ENCODE results near the gene TBC1D2B. TPM values are rescaled to one million over a fixed set of nuclear protein-coding genes. Genes with fewer than 3 reads are reported as not detected.

TBC1D2B gene
- total RNA-seq, 1 experiment from 2014 or later, result 18.3 TPM

DNA sequence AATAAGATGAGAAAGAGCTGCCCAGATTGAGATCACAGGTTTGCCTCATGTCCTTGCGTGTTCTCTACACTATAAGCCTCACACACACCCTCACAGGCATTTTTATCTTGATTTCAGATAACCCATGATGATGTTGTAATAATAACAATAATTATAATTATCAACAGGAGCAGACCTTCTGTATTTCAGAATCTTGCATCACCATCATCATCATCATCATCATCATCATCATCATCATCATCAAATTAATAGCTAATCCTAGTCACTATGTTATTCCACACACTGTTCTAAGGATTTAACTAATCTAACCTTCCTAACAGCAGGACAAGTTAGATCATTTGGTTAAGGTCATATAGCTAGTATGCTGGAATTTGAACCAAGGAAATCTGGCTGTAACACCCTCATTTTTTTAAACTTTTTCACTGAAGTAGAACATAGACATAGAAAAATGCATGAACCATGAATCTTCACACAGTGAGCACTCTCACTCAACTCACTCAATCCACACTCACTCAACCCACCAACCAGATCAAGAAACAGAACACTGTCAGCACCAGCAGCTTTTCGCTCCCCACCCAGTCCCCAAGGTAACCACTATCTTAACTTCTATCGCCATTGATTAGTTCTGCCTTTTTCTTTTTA, 13.0 kb upstream of the TBC1D2B start (continued):
- TF ChIP-seq, protein P1, sequence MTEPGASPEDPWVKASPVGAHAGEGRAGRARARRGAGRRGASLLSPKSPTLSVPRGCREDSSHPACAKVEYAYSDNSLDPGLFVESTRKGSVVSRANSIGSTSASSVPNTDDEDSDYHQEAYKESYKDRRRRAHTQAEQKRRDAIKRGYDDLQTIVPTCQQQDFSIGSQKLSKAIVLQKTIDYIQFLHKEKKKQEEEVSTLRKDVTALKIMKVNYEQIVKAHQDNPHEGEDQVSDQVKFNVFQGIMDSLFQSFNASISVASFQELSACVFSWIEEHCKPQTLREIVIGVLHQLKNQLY (CRISPR knock-in tag; IDR thresholded peaks at IDR 0.05), result no peak
- TF ChIP-seq, protein P2, sequence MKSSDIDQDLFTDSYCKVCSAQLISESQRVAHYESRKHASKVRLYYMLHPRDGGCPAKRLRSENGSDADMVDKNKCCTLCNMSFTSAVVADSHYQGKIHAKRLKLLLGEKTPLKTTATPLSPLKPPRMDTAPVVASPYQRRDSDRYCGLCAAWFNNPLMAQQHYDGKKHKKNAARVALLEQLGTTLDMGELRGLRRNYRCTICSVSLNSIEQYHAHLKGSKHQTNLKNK (CRISPR knock-in tag; IDR thresholded peaks at IDR 0.05), result no peak
- TF ChIP-seq CREB1 (CRISPR knock-in tag; IDR thresholded peaks at IDR 0.05) (no peak), ZNF138 (CRISPR knock-in tag; conservative IDR thresholded peaks at IDR 0.05) (no peak), CREM (CRISPR knock-in tag; IDR thresholded peaks at IDR 0.05) (no peak), ZNF532 (CRISPR knock-in tag; IDR thresholded peaks at IDR 0.05; ENCODE audit: borderline replicate concordance) (no peak)
- TF ChIP-seq, protein P3, sequence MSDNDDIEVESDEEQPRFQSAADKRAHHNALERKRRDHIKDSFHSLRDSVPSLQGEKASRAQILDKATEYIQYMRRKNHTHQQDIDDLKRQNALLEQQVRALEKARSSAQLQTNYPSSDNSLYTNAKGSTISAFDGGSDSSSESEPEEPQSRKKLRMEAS (CRISPR knock-in tag; IDR thresholded peaks at IDR 0.05), result no peak

DNA sequence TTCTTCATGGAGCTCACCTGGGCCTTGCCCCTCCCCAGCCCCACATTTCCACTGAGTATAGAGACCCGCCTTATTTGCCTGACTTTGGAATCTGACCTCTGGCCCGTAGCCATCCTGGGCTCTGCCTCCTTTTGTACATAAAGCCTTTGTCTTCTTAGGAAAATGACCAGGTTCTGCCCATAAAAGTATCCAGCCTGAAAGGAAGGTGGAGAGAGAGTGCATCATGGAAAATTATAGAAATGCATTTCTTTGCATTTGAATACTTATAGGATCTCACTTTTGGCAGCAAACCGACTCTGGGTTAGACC, 11.2 kb upstream of the TBC1D2B start:
- H3K4me1 Mint-ChIP-seq, result no peaks in the 10 kb centered on the region
- ATAC-seq (no peak), DNase-seq (ENCODE audit: low spot score) (no peak)
- ChIA-PET POLR2A (no interaction called here), CTCF (interaction anchor here (1.4 to 5.0 kb wide), 2 partner anchors 20 to 89 kb away, joined by 4 to 15 read pairs; no protein-coding TSS in a partner anchor)
- H3K36me3 Mint-ChIP-seq, result no peaks in the 10 kb centered on the region
- no peak overlapping the region for H3K4me3 Mint-ChIP-seq
- H3K9me3 Mint-ChIP-seq, result no peaks in the 10 kb centered on the region
- H3K27me3 Mint-ChIP-seq (ENCODE audit: low read depth), result peaks cover 30% of the 10 kb centered on the region
- TF ChIP-seq JUN (CRISPR knock-in tag; IDR thresholded peaks at IDR 0.05), result no peak
- no peak for TF ChIP-seq RELA (CRISPR knock-in tag; IDR thresholded peaks at IDR 0.05; ENCODE audit: borderline replicate concordance)
- no peak for TF ChIP-seq FOXP4 (CRISPR knock-in tag; IDR thresholded peaks at IDR 0.05)
- no peak for TF ChIP-seq ZNF121 (CRISPR knock-in tag; IDR thresholded peaks at IDR 0.05)
- TF ChIP-seq, protein P4, sequence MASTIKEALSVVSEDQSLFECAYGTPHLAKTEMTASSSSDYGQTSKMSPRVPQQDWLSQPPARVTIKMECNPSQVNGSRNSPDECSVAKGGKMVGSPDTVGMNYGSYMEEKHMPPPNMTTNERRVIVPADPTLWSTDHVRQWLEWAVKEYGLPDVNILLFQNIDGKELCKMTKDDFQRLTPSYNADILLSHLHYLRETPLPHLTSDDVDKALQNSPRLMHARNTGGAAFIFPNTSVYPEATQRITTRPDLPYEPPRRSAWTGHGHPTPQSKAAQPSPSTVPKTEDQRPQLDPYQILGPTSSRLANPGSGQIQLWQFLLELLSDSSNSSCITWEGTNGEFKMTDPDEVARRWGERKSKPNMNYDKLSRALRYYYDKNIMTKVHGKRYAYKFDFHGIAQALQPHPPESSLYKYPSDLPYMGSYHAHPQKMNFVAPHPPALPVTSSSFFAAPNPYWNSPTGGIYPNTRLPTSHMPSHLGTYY (CRISPR knock-in tag; IDR thresholded peaks at IDR 0.05), result no peak
- no peak for TF ChIP-seq ATF1 (CRISPR knock-in tag; IDR thresholded peaks at IDR 0.05)
- TF ChIP-seq, protein P5, sequence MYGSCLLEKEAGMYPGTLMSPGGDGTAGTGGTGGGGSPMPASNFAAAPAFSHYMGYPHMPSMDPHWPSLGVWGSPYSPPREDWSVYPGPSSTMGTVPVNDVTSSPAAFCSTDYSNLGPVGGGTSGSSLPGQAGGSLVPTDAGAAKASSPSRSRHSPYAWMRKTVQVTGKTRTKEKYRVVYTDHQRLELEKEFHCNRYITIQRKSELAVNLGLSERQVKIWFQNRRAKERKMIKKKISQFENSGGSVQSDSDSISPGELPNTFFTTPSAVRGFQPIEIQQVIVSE (CRISPR knock-in tag; IDR thresholded peaks at IDR 0.05; ENCODE audit: borderline replicate concordance), result no peak
- TF ChIP-seq, protein P3 (CRISPR knock-in tag; IDR thresholded peaks at IDR 0.05), result no peak
- TF ChIP-seq ZNF423 (CRISPR knock-in tag; IDR thresholded peaks at IDR 0.05), result no peak
- H3K27ac Mint-ChIP-seq, result no peak overlapping the region

Measured in WTC11 (cell line).